RWPE2 (cell line): ENCODE measurements around the gene TECTA.
"Not testable (repeated sequence)": the region's sequence is repeated elsewhere in the genome, so short reads cannot be mapped to it uniquely, and the experiment has no call there.

Experiments
- ATAC-seq: fragments of 200-7000 bp; cut with Tn5 transposase; 3 replicates; pipeline ENCODE4 v1.9.1; 2021; ENCODE audit warnings: low read depth
- DNase-seq: peaks from one replicate; pipeline ENCODE4 v3.0.0-alpha.2; 2020; ENCODE audit warnings: low spot score
- H3K27ac ChIP-seq: fragments of 450-650 bp; 2 replicates; pipeline ENCODE4 v1.5.1; 2017; ENCODE audit warnings: mild to moderate bottlenecking; ENCODE audit not compliant: poor library complexity, severe bottlenecking
- H3K27me3 ChIP-seq: fragments of 250-450 bp; sonication (Bioruptor Pico); 2 replicates; pipeline ENCODE4 v1.5.1; 2021; ENCODE audit warnings: mild to moderate bottlenecking, moderate library complexity; ENCODE audit not compliant: insufficient read depth, poor library complexity, severe bottlenecking
- H3K36me3 ChIP-seq: fragments of 250-450 bp; sonication (Bioruptor Pico); 2 replicates; pipeline ENCODE4 v1.5.1; 2020; ENCODE audit warnings: low read depth, mild to moderate bottlenecking, moderate library complexity
- H3K4me1 ChIP-seq: fragments of 250-450 bp; sonication (Bioruptor Pico); 2 replicates; pipeline ENCODE4 v1.5.1; 2021; ENCODE audit warnings: mild to moderate bottlenecking, moderate library complexity; ENCODE audit not compliant: insufficient read depth, poor library complexity, severe bottlenecking
- H3K4me3 ChIP-seq: fragments of 250-450 bp; sonication (Bioruptor Pico); 2 replicates; pipeline ENCODE4 v1.5.1; 2021; ENCODE audit warnings: mild to moderate bottlenecking, moderate library complexity; ENCODE audit not compliant: severe bottlenecking
- H3K9me3 ChIP-seq: fragments of 250-450 bp; sonication (Bioruptor Pico); 2 replicates; pipeline ENCODE4 v1.5.1; 2021; ENCODE audit warnings: mild to moderate bottlenecking, moderate library complexity; ENCODE audit not compliant: severe bottlenecking
- TF ChIP-seq, protein P1 (sequence below): fragments of 450-650 bp; IDR thresholded peaks from one replicate; pipeline ENCODE4 v1.5.1; 2017; ENCODE audit warnings: mild to moderate bottlenecking, moderate library complexity; ENCODE audit not compliant: poor library complexity, severe bottlenecking

TECTA gene

DNA sequence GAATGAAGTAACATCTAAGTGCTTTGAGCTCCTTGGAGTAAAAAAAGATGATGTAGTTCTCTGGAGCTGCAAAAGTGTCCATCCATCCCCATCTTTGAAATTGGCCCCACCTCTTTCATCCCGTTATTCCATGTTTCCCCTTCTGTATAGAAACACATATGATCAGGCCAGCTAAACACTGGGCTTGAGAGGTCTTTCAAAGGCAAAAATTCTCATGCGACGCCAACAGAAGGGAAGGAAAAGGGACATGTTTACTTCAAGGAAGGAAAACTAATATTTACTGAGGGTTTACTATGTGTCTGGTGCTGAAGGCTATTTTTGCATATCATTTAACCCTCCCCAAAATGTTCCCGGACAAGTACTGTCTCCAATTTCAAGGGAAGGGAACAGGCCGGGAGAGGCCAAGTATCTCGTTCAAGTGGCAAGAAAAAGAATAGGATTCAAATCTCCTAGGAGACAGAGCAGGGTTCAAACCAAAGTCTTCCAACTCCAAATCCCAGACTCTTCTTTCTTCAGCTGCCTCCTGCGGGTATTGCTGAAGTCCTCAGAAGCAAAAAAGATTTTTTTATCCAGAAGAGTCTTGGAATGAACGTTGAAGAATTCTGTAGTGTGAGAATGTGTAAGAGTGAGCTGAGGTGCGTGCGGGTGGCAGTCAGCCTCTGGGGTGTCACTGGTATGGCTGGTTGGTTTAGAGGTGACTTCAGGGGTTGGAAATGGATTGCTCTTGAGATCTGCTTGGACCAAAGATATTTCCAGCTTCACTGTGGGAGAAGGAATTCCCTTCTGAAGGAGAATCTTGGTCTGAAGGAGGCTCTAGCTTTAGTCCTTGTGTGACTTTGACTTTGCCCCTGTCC is 10.1 kb downstream of the TECTA start:
- Histone ChIP-seq H3K36me3 (no peaks in the 10 kb centered on the region), H3K4me3 (no peak overlapping the region), H3K4me1 (no peaks in the 10 kb centered on the region), H3K27me3 (peaks cover 4% of the 10 kb centered on the region), H3K9me3 (no peaks in the 10 kb centered on the region), H3K27ac (no peak overlapping the region)
- TF ChIP-seq, protein P1, sequence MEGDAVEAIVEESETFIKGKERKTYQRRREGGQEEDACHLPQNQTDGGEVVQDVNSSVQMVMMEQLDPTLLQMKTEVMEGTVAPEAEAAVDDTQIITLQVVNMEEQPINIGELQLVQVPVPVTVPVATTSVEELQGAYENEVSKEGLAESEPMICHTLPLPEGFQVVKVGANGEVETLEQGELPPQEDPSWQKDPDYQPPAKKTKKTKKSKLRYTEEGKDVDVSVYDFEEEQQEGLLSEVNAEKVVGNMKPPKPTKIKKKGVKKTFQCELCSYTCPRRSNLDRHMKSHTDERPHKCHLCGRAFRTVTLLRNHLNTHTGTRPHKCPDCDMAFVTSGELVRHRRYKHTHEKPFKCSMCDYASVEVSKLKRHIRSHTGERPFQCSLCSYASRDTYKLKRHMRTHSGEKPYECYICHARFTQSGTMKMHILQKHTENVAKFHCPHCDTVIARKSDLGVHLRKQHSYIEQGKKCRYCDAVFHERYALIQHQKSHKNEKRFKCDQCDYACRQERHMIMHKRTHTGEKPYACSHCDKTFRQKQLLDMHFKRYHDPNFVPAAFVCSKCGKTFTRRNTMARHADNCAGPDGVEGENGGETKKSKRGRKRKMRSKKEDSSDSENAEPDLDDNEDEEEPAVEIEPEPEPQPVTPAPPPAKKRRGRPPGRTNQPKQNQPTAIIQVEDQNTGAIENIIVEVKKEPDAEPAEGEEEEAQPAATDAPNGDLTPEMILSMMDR, result no peak
- DNase-seq, result no peak
- ATAC-seq, result no peak

DNA sequence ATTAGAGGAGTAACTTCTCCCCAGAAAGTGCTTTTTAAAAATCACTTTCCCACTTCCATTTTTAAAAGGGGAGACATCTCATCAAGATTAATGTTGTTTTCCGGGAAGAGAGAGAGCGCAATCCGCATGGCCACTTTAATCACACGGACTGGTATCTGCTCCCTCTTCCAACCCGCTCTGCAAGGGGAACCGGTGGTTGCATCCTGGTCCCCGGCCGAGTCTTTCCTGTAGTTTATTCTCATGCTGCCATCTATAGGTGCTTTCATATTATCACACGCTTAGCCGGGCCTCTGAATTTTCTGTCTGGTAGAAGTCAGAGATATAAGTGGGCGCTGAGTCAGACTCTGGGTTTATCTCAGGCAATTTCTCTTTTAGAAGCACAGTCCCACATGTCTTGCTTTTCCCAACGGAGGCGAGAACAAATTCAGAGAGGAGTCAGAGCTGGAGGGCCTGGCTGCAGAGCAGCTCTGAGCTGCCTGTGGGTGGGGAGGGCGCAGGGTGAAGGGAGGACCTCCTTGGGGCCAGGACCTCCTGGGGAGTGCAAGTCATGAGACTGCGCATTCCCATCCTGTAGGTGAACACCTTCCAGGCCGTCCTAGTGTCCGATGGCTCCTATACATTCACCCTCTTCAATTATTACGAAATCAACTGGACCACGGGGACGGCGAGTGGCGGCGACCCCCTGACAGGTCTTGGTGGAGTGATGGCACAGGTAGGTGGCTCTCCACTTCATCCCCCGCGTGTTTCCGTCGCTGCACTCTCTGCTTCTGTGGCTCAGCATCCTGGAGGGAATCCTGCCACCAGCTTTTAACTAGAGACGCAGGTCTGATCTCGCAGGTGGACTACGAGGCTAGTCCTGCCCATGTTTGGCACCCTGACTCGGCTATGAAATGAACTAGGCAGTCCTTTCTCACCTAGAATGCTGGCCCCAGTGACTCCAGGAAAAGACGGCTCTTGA is 11.7 kb downstream of the TECTA start:
- DNase-seq (no peak), ATAC-seq (peak; percentile 72; the same call in 2 of the 3 replicates)
- peaks cover 4% of the 10 kb centered on the region for H3K27me3 ChIP-seq
- no peak overlapping the region for H3K27ac ChIP-seq
- H3K4me1 ChIP-seq, result no peaks in the 10 kb centered on the region
- H3K4me3 ChIP-seq, result no peak overlapping the region
- no peaks in the 10 kb centered on the region for H3K9me3 ChIP-seq
- TF ChIP-seq, protein P1, result peak; percentile 60
- no peaks in the 10 kb centered on the region for H3K36me3 ChIP-seq

DNA sequence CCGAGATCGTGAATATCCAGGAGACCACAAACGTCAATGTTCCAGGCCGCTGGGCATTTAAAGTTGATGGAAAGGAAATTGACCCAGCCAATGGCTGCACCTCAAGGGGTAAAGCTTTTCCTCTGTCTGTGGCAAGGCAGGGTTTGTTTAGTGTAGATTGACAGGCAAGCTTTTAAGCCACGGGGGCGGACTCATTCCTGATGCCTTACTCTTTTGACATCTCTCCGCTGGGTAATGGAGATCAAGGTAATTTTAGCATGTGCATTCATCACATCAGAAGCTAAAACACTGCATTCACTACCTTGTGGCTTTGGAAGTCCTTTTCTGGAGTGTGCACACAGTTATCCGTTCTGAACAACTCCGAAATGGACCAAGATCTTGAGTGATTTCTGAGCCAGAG is 12.6 kb downstream of the TECTA start:
- Histone ChIP-seq H3K4me3 (no peak overlapping the region), H3K4me1 (no peaks in the 10 kb centered on the region), H3K27me3 (peaks cover 4% of the 10 kb centered on the region), H3K36me3 (no peaks in the 10 kb centered on the region), H3K9me3 (no peaks in the 10 kb centered on the region), H3K27ac (no peak overlapping the region)
- ATAC-seq (no peak), DNase-seq (no peak)
- TF ChIP-seq, protein P1, result no peak

DNA sequence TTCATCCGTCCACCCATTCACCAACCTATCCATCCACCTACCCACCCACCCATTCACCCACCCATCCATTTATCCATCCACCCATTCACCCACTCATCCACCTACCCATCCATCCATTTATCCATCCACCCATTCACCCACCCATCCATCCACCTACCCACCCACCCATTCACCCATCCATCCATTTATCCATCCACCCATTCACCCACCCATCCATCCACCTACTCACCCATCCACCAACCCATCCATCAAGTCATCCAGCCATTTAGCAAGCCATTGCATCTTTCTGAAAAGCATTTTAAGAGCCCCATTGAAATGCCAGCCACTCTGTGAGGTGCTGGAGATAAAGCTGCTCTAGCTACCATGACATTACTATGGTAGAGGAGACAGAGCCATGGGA is 14.0 kb downstream of the TECTA start:
- not testable (repeated sequence) for H3K27me3 ChIP-seq, H3K4me1 ChIP-seq, H3K27ac ChIP-seq, ATAC-seq, H3K9me3 ChIP-seq, DNase-seq, H3K36me3 ChIP-seq, H3K4me3 ChIP-seq

DNA sequence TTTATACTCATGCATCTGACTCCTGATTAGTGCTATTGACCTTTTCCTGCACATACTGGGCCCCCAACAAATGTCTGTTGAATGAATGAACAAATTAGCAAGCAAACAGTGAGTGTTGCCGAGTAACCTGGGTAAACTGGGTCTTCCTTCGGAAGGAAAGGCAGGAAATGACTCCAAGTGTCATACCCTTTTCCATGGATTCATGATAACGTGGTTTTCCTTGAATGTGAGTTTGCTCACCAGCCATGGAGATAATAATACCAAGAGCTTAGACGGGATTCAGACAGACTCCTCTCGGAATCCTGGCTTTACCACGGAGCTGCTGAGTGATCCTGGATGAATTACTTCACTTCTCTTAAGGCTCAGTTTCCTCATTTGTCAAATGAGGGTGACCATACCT is 16.7 kb downstream of the TECTA start:
- DNase-seq, result no peak
- TF ChIP-seq, protein P1, result no peak
- Histone ChIP-seq H3K27ac (no peak overlapping the region), H3K4me3 (no peak overlapping the region), H3K9me3 (peaks cover 2% of the 10 kb centered on the region), H3K36me3 (no peaks in the 10 kb centered on the region), H3K4me1 (no peaks in the 10 kb centered on the region), H3K27me3 (no peaks in the 10 kb centered on the region)
- ATAC-seq, result no peak
